Measurements from ENCODE around the gene MAP4.

Gene MAP4

GRCh38 chr3:47964740-47965139, 51.5 kb downstream of the MAP4 start:
- no peak for DNase-seq

GRCh38 chr3:47961815-47962606, 54.2 kb downstream of the MAP4 start:
- peak; percentile 53 for DNase-seq

- no peak for DNase-seq
Observed at GRCh38 chr3:47961036-47961435, 55.2 kb downstream of the MAP4 start.

GRCh38 chr3:47956521-47956920, 59.7 kb downstream of the MAP4 start:
- no peak for DNase-seq

- DNase-seq, result peak; percentile 68
Observed at GRCh38 chr3:47954567-47954966, 61.6 kb downstream of the MAP4 start.

GRCh38 chr3:47950453-47951169, 65.6 kb downstream of the MAP4 start:
- no peak for DNase-seq

GRCh38 chr3:47949979-47950378, 66.2 kb downstream of the MAP4 start:
- no peak for DNase-seq

GRCh38 chr3:47940232-47940631, 76.0 kb downstream of the MAP4 start:
- no peak for DNase-seq

- DNase-seq, result peak; percentile 63
Observed at GRCh38 chr3:47932421-47932820, 83.8 kb downstream of the MAP4 start.

- no peak for DNase-seq
Observed at GRCh38 chr3:47930979-47931378, 85.2 kb downstream of the MAP4 start.

- no peak for DNase-seq
Observed at GRCh38 chr3:47916696-47917095, 99.5 kb downstream of the MAP4 start.

- no peak for DNase-seq
Observed at GRCh38 chr3:47916201-47916600, 100.0 kb downstream of the MAP4 start.

- DNase-seq, result no peak
Observed at GRCh38 chr3:47912006-47912504, 104.2 kb downstream of the MAP4 start.

GRCh38 chr3:47910777-47911440, 105.3 kb downstream of the MAP4 start:
- no peak for DNase-seq

- DNase-seq, result no peak
Observed at GRCh38 chr3:47910233-47910632, 106.0 kb downstream of the MAP4 start.

- no peak for DNase-seq
Observed at GRCh38 chr3:47909607-47910006, 106.6 kb downstream of the MAP4 start.

- DNase-seq, result no peak
Observed at GRCh38 chr3:47908744-47909143, 107.5 kb downstream of the MAP4 start.

GRCh38 chr3:47907784-47908183, 108.4 kb downstream of the MAP4 start:
- no peak for DNase-seq

GRCh38 chr3:47902746-47903145, 113.5 kb downstream of the MAP4 start:
- DNase-seq, result no peak

GRCh38 chr3:47901280-47901833, 114.9 kb downstream of the MAP4 start:
- no peak for DNase-seq

GRCh38 chr3:47899495-47900108, 116.6 kb downstream of the MAP4 start:
- no peak for DNase-seq

- DNase-seq, result no peak
Observed at GRCh38 chr3:47897954-47898353, 118.3 kb downstream of the MAP4 start.

GRCh38 chr3:47896736-47897135, 119.5 kb downstream of the MAP4 start:
- DNase-seq, result no peak

Data from hematopoietic multipotent progenitor cell treated with erythropoietin and hydrocortisone succinate and interleukin-3 and kit ligand, for 4 days (in vitro differentiated cells).